Measurements from ENCODE around the gene ANKS4B. TPM values are rescaled to one million over a fixed set of nuclear protein-coding genes. Genes with fewer than 3 reads are reported as not detected.

ANKS4B gene
- total RNA-seq, 1 experiment from 2014 or later = not detected

DNA sequence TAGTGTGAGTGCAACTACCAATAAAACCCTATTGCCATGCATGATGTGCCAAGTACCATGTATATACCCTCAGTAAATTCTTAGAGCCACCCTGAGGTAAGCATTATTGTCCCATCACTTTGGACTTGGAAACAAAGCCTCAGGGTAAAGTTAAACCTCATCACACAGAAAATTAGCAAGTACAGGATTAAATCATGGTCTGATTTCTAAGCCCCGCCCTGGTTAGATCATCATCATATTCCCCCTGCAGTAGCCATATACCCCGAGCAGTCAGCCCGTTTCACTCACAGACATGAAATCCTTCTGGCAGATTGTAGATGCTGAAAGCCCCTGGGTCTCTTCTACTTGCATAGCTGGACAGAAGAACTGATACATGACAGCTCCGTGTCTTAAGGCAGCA, 26.9 kb upstream of the ANKS4B start:
- Histone ChIP-seq H3K36me3 (ENCODE audit: insufficient read depth, low read length) (no peaks in the 10 kb centered on the region), H3K4me1 (ENCODE audit: low read length) (no peaks in the 10 kb centered on the region), H3K4me2 (ENCODE audit: low read depth, low read length, poor library complexity, severe bottlenecking) (no peak overlapping the region), H4K20me1 (ENCODE audit: insufficient read depth, low read depth, low read length) (no peaks in the 10 kb centered on the region), H2AFZ (ENCODE audit: low read length) (no peak overlapping the region), H3K9me3 (ENCODE audit: low read length) (no peaks in the 10 kb centered on the region), H3K27ac (ENCODE audit: low read length) (no peak overlapping the region), H3K9me2 (replicated peaks; ENCODE audit: insufficient read depth, low read length) (no peaks in the 10 kb centered on the region), H3K27me3 (ENCODE audit: low read length) (no peaks in the 10 kb centered on the region), H3K79me2 (ENCODE audit: low read length) (no peaks in the 10 kb centered on the region), H3K4me3 (ENCODE audit: low read length) (no peak overlapping the region), H3K9ac (ENCODE audit: low read length) (no peak overlapping the region)
- no peak for DNase-seq

DNA sequence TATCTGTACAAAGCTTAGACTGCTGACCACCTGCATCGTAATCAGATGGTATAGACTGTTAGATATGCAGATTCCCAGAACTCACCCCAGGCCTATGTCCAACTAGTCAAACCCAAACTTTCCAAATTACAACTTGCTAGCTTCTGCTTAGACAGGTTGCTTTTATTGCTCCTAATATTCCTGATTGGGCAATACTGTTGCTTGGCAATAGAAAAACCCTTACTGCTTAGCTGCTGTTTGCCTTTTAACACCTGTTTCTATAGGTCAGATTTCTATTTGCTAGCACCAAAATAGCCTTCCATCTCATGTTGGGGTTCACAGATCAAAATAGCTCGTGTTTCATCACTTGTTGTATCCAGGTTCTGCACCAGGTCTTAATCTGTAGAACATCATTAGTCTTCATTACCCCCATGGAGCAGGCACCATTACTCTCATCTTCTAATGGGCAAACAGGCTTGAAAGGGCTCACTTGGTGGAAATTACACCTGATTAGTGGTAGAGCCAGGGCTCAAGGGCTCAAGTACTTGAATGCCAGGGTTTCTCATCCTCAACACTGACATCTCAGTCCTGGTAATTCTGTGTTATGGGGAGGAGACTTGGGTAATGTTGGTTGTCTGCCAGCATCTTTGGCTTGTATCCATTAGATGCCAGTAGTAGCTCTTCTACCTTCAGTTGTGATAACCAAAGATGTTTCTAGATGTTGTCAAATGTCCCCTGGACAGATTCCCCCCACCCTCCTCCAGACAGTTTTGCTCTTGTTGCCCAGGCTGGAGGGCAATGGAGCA, 24.9 kb upstream of the ANKS4B start:
- Histone ChIP-seq H3K36me3 (ENCODE audit: insufficient read depth, low read length) (no peaks in the 10 kb centered on the region), H3K27ac (ENCODE audit: low read length) (no peak overlapping the region), H2AFZ (ENCODE audit: low read length) (no peak overlapping the region), H3K9me2 (replicated peaks; ENCODE audit: insufficient read depth, low read length) (no peaks in the 10 kb centered on the region), H3K9me3 (ENCODE audit: low read length) (no peaks in the 10 kb centered on the region), H3K4me1 (ENCODE audit: low read length) (no peaks in the 10 kb centered on the region), H3K27me3 (ENCODE audit: low read length) (no peaks in the 10 kb centered on the region), H4K20me1 (ENCODE audit: insufficient read depth, low read depth, low read length) (no peaks in the 10 kb centered on the region), H3K4me3 (ENCODE audit: low read length) (no peak overlapping the region), H3K4me2 (ENCODE audit: low read depth, low read length, poor library complexity, severe bottlenecking) (no peak overlapping the region), H3K9ac (ENCODE audit: low read length) (no peak overlapping the region), H3K79me2 (ENCODE audit: low read length) (no peaks in the 10 kb centered on the region)
- DNase-seq = no peak

DNA sequence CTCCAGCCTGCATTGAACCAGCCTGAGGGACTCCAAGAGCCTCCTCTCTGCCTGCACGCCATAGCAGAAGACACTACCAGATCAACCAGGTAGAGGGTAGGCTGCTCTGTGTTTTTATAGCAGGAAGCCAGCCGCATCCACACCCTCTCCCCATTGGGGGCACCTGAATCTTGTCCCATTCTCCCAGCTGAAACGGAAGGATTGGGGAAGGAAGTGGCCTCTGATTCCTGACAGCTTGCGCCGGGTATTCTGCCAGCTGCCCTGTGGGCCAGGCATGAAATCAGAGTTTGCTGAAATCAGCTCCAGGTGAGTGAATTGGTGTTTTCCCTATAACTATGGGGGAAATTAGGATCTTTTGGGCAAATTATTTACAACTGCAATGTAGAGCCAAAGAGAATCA, 22.0 kb upstream of the ANKS4B start, which contains the start of gene ZP2:
ZP2 (minus strand) TSS at position 89 of the 400 bp plus-strand sequence; CDS start at position 62, 27 bp downstream.
- H3K9me3 ChIP-seq (ENCODE audit: low read length) = no peaks in the 10 kb centered on the region
- no peaks in the 10 kb centered on the region for H3K79me2 ChIP-seq (ENCODE audit: low read length)
- no peaks in the 10 kb centered on the region for H4K20me1 ChIP-seq (ENCODE audit: insufficient read depth, low read depth, low read length)
- DNase-seq = no peak
- H3K36me3 ChIP-seq (ENCODE audit: insufficient read depth, low read length) = no peaks in the 10 kb centered on the region
- no peak within 1 kb of the TSS for H3K4me3 ChIP-seq (ENCODE audit: low read length)
- no peak within 1 kb of the TSS for H2AFZ ChIP-seq (ENCODE audit: low read length)
- H3K4me1 ChIP-seq (ENCODE audit: low read length) = no peaks in the 10 kb centered on the region
- H3K9ac ChIP-seq (ENCODE audit: low read length) = no peak within 1 kb of the TSS
- H3K9me2 ChIP-seq (replicated peaks; ENCODE audit: insufficient read depth, low read length) = no peaks in the 10 kb centered on the region
- H3K27me3 ChIP-seq (ENCODE audit: low read length) = no peaks in the 10 kb centered on the region
- H3K27ac ChIP-seq (ENCODE audit: low read length) = no peak within 1 kb of the TSS
- no peak within 1 kb of the TSS for H3K4me2 ChIP-seq (ENCODE audit: low read depth, low read length, poor library complexity, severe bottlenecking)

DNA sequence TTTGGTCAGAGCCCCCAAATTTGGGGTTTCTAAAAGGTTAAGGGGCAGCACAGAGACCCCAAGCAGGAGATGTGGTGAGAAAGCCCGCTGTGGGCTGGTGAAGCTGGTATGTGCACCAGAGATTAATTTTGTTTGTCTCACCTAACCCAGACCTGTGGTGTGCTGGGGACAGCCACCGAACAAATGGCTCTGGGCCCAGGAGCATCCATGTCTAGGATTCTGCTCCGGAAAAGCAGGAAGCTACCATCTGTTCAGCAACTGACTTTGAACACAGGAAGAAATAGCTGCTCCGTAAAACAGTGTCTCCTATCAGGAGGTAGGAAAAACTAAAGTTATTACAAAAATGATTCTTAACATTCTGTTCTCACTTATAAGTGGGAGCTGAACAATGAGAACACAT, 19.4 kb upstream of the ANKS4B start:
- H3K9ac ChIP-seq (ENCODE audit: low read length) = no peak overlapping the region
- no peak overlapping the region for H3K27ac ChIP-seq (ENCODE audit: low read length)
- H2AFZ ChIP-seq (ENCODE audit: low read length) = no peak overlapping the region

DNA sequence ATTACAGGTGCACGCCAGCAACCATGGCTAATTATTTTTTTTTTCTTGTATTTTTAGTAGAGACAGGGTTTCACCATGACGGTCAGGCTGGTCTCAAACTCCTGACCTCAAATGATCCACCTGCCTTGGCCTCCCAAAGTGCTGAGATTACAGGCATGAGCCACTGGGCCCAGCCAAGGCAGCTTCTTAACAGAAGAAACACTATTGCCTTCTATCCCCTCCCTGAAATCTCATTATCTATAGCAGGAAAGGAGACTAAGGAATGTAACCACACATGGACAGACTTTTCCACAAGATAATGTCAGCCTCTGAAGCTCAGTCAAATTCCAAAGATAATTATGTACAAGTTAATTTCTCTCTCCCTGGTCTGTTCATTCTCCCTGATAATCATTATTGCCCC, 16.4 kb upstream of the ANKS4B start:
- Histone ChIP-seq H3K79me2 (ENCODE audit: low read length) (no peaks in the 10 kb centered on the region), H3K36me3 (ENCODE audit: insufficient read depth, low read length) (no peaks in the 10 kb centered on the region), H2AFZ (ENCODE audit: low read length) (no peak overlapping the region), H3K9ac (ENCODE audit: low read length) (no peak overlapping the region), H3K9me3 (ENCODE audit: low read length) (no peaks in the 10 kb centered on the region), H3K27ac (ENCODE audit: low read length) (no peak overlapping the region), H3K9me2 (replicated peaks; ENCODE audit: insufficient read depth, low read length) (no peaks in the 10 kb centered on the region), H4K20me1 (ENCODE audit: insufficient read depth, low read depth, low read length) (no peaks in the 10 kb centered on the region), H3K27me3 (ENCODE audit: low read length) (no peaks in the 10 kb centered on the region), H3K4me1 (ENCODE audit: low read length) (peaks cover 3% of the 10 kb centered on the region; the same call in 1 of the 2 replicates), H3K4me2 (ENCODE audit: low read depth, low read length, poor library complexity, severe bottlenecking) (no peak overlapping the region), H3K4me3 (ENCODE audit: low read length) (no peak overlapping the region)
- no peak for DNase-seq

More for the DNA sequence above, 19.4 kb upstream of the ANKS4B start:
- H4K20me1 ChIP-seq (ENCODE audit: insufficient read depth, low read depth, low read length) = no peaks in the 10 kb centered on the region
- no peaks in the 10 kb centered on the region for H3K27me3 ChIP-seq (ENCODE audit: low read length)
- no peaks in the 10 kb centered on the region for H3K9me2 ChIP-seq (replicated peaks; ENCODE audit: insufficient read depth, low read length)
- H3K9me3 ChIP-seq (ENCODE audit: low read length) = no peaks in the 10 kb centered on the region
- no peak for DNase-seq
- H3K36me3 ChIP-seq (ENCODE audit: insufficient read depth, low read length) = no peaks in the 10 kb centered on the region
- no peaks in the 10 kb centered on the region for H3K79me2 ChIP-seq (ENCODE audit: low read length)
- H3K4me1 ChIP-seq (ENCODE audit: low read length) = no peaks in the 10 kb centered on the region
- H3K4me2 ChIP-seq (ENCODE audit: low read depth, low read length, poor library complexity, severe bottlenecking) = no peak overlapping the region
- no peak overlapping the region for H3K4me3 ChIP-seq (ENCODE audit: low read length)

DNA sequence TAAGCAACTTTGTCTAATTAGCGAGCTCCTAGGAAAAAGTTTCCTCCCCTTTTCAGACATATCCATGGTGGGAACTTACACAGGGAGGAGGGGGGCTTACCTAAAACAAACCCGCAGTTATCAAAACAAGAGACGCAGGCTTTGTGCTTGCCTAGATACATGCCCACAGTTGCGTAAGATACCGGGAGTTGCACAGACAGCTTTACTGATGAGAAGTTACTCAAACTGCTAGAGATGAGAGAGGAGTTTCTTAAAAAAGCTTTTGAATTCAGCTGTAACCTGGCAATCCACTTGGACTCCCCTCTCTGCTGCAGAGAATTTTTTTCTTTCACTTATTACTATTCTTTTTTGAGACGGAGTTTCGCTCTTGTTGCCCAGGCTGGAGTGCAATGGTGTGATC, 15.3 kb upstream of the ANKS4B start:
- Histone ChIP-seq H3K4me3 (ENCODE audit: low read length) (no peak overlapping the region), H4K20me1 (ENCODE audit: insufficient read depth, low read depth, low read length) (no peaks in the 10 kb centered on the region), H3K27ac (ENCODE audit: low read length) (no peak overlapping the region), H3K9me3 (ENCODE audit: low read length) (no peaks in the 10 kb centered on the region), H3K4me2 (ENCODE audit: low read depth, low read length, poor library complexity, severe bottlenecking) (no peak overlapping the region), H3K36me3 (ENCODE audit: insufficient read depth, low read length) (no peaks in the 10 kb centered on the region), H2AFZ (ENCODE audit: low read length) (no peak overlapping the region), H3K27me3 (ENCODE audit: low read length) (no peaks in the 10 kb centered on the region), H3K4me1 (ENCODE audit: low read length) (peaks cover 12% of the 10 kb centered on the region), H3K79me2 (ENCODE audit: low read length) (no peaks in the 10 kb centered on the region), H3K9ac (ENCODE audit: low read length) (no peak overlapping the region), H3K9me2 (replicated peaks; ENCODE audit: insufficient read depth, low read length) (no peaks in the 10 kb centered on the region)
- no peak for DNase-seq

DNA sequence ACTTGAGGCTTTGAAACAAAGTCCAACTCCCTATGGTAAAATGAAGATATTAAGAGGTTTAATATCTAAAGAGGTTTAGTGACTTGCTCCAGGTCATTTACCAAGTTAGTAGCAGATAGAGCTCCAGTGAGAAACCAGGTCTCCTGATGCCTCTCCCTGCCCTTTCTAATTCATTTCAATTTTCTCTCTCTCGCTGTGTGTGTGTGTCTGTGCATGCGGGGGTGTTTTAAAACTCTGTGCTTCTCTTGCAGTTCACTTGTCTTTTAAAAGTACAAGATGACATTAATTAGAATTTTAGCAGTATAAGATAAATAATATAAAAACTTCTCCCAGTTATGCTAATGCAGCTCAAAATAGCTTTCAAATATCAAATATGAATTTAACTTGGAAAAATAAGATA, 13.9 kb upstream of the ANKS4B start:
- Histone ChIP-seq H4K20me1 (ENCODE audit: insufficient read depth, low read depth, low read length) (no peaks in the 10 kb centered on the region), H3K4me2 (ENCODE audit: low read depth, low read length, poor library complexity, severe bottlenecking) (no peak overlapping the region), H3K4me3 (ENCODE audit: low read length) (no peak overlapping the region), H3K79me2 (ENCODE audit: low read length) (no peaks in the 10 kb centered on the region), H3K36me3 (ENCODE audit: insufficient read depth, low read length) (no peaks in the 10 kb centered on the region), H3K9me3 (ENCODE audit: low read length) (no peaks in the 10 kb centered on the region), H3K9me2 (replicated peaks; ENCODE audit: insufficient read depth, low read length) (no peaks in the 10 kb centered on the region), H3K9ac (ENCODE audit: low read length) (no peak overlapping the region), H3K27me3 (ENCODE audit: low read length) (no peaks in the 10 kb centered on the region), H3K27ac (ENCODE audit: low read length) (no peak overlapping the region), H2AFZ (ENCODE audit: low read length) (no peak overlapping the region), H3K4me1 (ENCODE audit: low read length) (peaks cover 19% of the 10 kb centered on the region)
- DNase-seq = no peak

DNA sequence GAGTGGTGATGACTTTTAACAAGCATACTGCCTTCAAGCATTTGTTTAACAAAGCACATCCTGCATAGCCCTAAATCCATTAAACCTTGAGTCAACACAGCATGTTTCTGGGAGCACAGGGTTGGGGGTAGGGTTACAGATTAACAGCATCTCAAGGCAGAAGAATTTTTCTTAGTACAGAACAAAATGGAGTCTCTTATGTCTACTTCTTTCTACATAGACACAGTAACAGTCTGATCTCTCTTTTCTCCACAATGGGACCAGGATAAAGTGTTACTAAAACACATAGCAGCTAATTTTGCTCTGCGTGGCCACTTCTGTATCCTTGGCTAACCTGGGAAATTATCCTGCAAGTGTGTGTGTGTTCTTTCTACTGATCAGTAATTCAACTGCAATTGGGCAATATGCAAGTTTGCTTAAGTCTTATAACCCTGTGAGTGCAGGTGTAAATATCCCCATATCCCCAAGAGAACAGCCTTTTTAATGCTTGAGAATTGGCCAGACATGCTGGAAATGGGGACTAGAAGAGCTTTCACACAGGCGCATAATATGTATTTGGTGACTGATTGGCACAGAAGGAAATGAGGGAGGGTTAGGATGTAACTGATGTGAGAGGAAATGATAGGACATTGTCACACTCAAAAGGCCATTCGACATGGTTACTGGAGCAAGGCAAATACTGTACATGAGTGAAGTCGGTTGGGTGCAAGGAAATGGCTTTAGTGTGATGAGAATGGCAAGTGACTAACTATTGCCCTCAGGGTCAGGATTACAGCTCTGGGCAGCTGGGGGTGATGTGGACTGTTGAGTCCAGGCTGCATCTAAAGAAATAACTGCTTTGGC, 10.8 kb upstream of the ANKS4B start:
- H3K9me3 ChIP-seq (ENCODE audit: low read length) = no peaks in the 10 kb centered on the region
- H3K9ac ChIP-seq (ENCODE audit: low read length) = no peak overlapping the region
- H3K9me2 ChIP-seq (replicated peaks; ENCODE audit: insufficient read depth, low read length) = no peaks in the 10 kb centered on the region
- no peaks in the 10 kb centered on the region for H3K27me3 ChIP-seq (ENCODE audit: low read length)
- no peak overlapping the region for H2AFZ ChIP-seq (ENCODE audit: low read length)
- no peaks in the 10 kb centered on the region for H3K36me3 ChIP-seq (ENCODE audit: insufficient read depth, low read length)
- no peak overlapping the region for H3K4me3 ChIP-seq (ENCODE audit: low read length)
- no peak for DNase-seq
- H3K79me2 ChIP-seq (ENCODE audit: low read length) = no peaks in the 10 kb centered on the region
- H3K4me2 ChIP-seq (ENCODE audit: low read depth, low read length, poor library complexity, severe bottlenecking) = no peak overlapping the region
- H3K4me1 ChIP-seq (ENCODE audit: low read length) = peaks cover 28% of the 10 kb centered on the region
- H3K27ac ChIP-seq (ENCODE audit: low read length) = no peak overlapping the region
- no peaks in the 10 kb centered on the region for H4K20me1 ChIP-seq (ENCODE audit: insufficient read depth, low read depth, low read length)

Measured in Karpas-422 (cell line).